ENCODE measurements around the gene FSTL4.

The FSTL4 gene

DNA sequence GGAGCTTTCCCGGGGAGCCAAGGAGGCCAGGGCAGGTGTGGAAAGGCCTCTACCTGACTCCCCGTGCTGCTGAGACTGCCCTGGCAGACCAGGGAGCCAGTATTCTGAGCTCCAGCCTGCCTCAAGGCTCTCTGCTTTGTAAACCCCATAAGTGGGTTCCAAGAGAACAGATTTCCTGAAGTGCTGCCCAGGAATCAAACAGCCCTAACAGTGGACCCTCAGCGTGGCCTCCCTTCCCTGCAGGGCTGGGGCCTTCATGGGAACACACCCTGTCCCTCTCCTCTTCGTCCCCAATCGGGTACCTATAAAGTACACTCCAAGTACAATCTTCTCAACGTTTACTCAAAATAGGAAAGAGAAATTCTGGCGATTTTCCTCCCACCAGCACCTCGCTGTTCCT lies 252.5 kb downstream of the FSTL4 start:
- DNase-seq (ENCODE audit: low spot score) = no peak
- TF ChIP-seq, protein P1, sequence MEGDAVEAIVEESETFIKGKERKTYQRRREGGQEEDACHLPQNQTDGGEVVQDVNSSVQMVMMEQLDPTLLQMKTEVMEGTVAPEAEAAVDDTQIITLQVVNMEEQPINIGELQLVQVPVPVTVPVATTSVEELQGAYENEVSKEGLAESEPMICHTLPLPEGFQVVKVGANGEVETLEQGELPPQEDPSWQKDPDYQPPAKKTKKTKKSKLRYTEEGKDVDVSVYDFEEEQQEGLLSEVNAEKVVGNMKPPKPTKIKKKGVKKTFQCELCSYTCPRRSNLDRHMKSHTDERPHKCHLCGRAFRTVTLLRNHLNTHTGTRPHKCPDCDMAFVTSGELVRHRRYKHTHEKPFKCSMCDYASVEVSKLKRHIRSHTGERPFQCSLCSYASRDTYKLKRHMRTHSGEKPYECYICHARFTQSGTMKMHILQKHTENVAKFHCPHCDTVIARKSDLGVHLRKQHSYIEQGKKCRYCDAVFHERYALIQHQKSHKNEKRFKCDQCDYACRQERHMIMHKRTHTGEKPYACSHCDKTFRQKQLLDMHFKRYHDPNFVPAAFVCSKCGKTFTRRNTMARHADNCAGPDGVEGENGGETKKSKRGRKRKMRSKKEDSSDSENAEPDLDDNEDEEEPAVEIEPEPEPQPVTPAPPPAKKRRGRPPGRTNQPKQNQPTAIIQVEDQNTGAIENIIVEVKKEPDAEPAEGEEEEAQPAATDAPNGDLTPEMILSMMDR (IDR thresholded peaks at IDR 0.05; ENCODE audit: borderline replicate concordance, control extremely low read depth, extremely low read depth, insufficient read depth, missing control alignments) = no peak
- in situ Hi-C loops (cut with MboI; ENCODE audit: low sequenced_read_pairs, unreplicated experiment) = no loop called here

DNA sequence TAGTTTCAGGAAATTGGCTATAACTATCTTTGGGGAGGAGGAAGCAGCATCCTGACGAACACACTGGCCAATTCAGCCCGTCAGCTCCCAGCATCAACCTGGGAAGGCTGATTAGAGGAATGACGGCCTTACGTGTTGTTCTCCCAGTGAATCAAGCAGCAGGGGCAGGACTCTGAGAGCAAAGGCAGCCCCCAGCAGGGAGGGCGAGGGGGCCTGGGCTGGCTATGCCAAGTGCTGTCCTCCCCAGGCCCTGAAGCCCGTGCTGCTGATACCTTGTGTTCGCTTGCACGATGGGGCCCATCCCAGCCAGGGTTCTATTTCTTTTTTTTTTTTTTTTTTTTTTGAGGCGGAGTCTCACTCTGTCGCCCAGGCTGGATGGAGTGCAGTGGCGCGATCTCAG lies 254.1 kb downstream of the FSTL4 start:
- in situ Hi-C loops (cut with MboI; ENCODE audit: low sequenced_read_pairs, unreplicated experiment) = no loop called here
- no peak for DNase-seq (ENCODE audit: low spot score)
- TF ChIP-seq, protein P1 (IDR thresholded peaks at IDR 0.05; ENCODE audit: borderline replicate concordance, control extremely low read depth, extremely low read depth, insufficient read depth, missing control alignments) = no peak

DNA sequence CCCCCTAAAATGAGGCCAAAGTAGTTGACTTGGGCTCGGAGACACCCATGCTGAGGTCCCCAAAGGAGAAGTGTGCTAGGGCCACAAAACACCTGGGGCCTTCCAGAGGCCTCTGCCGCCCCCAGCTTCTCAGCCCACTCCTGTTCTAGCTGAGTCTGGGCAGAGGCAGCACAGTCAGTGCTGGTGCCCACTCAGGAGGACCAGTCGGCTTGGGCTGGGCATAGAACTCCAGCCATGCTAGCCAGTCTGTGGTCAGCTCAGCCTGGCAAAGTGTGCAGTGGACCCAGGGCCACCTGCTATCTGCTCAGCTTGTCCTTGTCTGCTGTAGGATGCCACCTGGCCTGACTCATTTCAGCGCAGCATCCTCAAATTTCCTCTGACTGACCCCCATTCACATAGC lies 254.6 kb downstream of the FSTL4 start:
- in situ Hi-C loops (cut with MboI; ENCODE audit: low sequenced_read_pairs, unreplicated experiment) = no loop called here
- TF ChIP-seq, protein P1 (IDR thresholded peaks at IDR 0.05; ENCODE audit: borderline replicate concordance, control extremely low read depth, extremely low read depth, insufficient read depth, missing control alignments) = no peak
- DNase-seq (ENCODE audit: low spot score) = no peak

DNA sequence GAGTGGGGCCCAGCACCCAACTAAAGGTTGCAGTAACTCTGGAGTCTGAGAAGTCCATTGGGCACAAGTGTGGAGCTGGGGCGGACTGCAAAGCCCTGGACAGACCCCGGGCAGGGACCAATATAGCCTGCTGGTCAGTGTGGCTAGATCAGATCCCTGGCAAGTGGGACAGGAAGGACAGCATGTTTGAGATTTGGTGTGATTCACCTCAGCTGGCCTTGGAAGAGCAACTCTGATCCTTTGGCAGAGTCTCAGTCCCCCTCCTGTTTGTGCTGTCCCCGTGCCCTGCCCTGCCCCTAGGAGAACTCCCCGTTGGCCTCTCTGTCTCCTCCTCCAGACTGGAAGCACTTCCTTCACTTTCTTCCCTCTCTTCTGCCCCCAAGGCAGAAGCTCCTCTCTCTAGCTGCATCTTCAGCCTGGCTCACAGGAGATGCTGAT lies 255.3 kb downstream of the FSTL4 start:
- TF ChIP-seq, protein P1 (IDR thresholded peaks at IDR 0.05; ENCODE audit: borderline replicate concordance, control extremely low read depth, extremely low read depth, insufficient read depth, missing control alignments) = no peak
- in situ Hi-C loops (cut with MboI; ENCODE audit: low sequenced_read_pairs, unreplicated experiment) = no loop called here
- no peak for DNase-seq (ENCODE audit: low spot score)

DNA sequence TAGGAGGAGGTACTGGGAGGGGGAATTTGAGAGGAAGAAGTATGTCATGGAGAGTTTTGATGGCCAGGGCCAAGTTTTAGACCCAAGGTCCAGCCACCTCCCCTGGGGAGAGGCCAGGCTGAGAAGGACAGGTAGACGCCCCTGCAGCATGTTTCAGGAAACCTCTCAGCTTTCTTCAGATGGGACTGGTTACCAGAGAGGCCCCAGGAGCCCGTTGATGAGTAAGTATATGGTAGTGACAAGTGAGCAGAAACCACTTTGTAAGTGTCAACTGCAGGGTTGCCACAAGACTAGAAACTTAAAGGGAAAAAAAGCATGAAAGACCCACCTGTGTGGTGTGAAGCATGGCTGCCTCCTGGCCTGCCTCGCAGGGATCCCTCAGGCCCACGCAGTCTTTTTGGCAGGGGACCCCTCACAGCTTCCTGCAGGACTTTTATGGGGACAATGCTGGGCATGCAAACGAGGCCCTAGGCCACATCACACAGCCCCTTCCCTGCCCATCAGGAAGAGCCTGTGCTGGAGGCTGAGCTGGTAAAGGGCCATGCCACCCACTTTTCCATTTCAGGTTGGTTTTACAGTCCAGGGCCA lies 255.9 kb downstream of the FSTL4 start:
- in situ Hi-C loops (cut with MboI; ENCODE audit: low sequenced_read_pairs, unreplicated experiment) = no loop called here
- no peak for DNase-seq (ENCODE audit: low spot score)
- TF ChIP-seq, protein P1 (IDR thresholded peaks at IDR 0.05; ENCODE audit: borderline replicate concordance, control extremely low read depth, extremely low read depth, insufficient read depth, missing control alignments) = no peak

DNA sequence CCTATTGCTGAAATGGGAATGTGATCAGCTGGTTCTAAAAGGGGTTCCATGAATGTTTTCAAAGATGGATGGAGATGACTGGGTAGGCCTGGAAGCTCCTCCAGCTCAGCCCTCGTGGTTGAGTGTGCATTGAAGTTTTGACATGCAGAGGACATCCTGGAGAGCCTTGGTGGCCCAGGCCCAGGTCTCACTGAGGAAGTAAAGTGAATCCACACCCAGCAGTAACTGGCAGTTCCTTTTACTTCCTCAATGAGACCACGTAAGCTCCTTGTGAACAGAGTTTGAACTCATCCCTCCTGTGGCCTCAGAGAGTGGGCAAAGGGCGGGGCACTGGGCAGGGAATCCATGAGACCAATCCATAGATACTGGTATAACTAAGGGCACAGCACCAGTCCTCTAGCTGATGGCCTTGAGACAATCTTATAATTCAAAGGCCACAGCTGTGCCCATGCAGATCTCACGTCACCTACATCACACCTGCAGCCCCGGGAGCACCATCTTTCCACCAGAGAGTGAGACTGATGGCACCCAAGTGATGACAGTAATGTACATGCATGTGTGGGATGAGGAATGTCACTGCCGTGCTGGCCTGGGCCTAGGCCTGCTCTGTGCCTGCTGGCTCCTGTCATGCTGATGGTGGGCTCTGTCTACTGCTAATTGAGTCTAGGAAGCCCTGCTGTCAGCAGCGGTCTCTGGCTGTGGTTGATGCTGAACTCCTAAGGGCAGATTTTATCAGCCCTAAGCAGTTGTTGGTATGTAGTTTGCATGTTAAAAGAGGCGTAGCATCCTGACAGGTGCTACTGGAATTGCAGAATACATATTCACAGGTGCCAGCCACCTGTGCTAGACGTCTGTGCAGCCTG lies 257.8 kb downstream of the FSTL4 start:
- in situ Hi-C loops (cut with MboI; ENCODE audit: low sequenced_read_pairs, unreplicated experiment) = no loop called here
- TF ChIP-seq, protein P1 (IDR thresholded peaks at IDR 0.05; ENCODE audit: borderline replicate concordance, control extremely low read depth, extremely low read depth, insufficient read depth, missing control alignments) = no peak
- DNase-seq (ENCODE audit: low spot score) = no peak

Measured in GM13976 (cell line).